GM23338 (cell line): ENCODE results near the gene L1CAM. TPM values are rescaled to one million over a fixed set of nuclear protein-coding genes. Genes with fewer than 3 reads are reported as not detected.

Experiments
- ATAC-seq: fragments of 200-7000 bp; cut with Tn5 transposase; 3 replicates; pipeline ENCODE4 v1.9.1; 2020
- DNase-seq: peaks from one replicate; pipeline ENCODE4 v3.0.0-alpha.2; 2015; ENCODE audit warnings: low spot score
- H2AFZ ChIP-seq: fragments of 200-600 bp; sonication (generic); 2 replicates; pipeline ENCODE4 v1.8.0; 2016; ENCODE audit warnings: antibody characterized with exemption, mild to moderate bottlenecking, moderate library complexity
- H3F3A ChIP-seq: fragments of 200-600 bp; sonication (generic); replicated peaks from 2 replicates; pipeline ENCODE4 v1.8.0; 2017; ENCODE audit warnings: antibody characterized with exemption, mixed run types, low read depth
- H3K27ac ChIP-seq: fragments of 200-600 bp; sonication (generic); 2 replicates; pipeline ENCODE4 v1.6.1; 2016; ENCODE audit warnings: low read depth
- H3K27me3 ChIP-seq: fragments of 200-600 bp; sonication (generic); 2 replicates; pipeline ENCODE4 v1.8.0; 2016; ENCODE audit warnings: mild to moderate bottlenecking, mixed run types, moderate library complexity; ENCODE audit not compliant: insufficient read depth
- H3K36me3 ChIP-seq: fragments of 200-600 bp; sonication (generic); 2 replicates; pipeline ENCODE4 v1.8.0; 2016; ENCODE audit warnings: mild to moderate bottlenecking; ENCODE audit not compliant: insufficient read depth
- H3K4me1 ChIP-seq: fragments of 200-600 bp; sonication (generic); 2 replicates; pipeline ENCODE4 v1.8.0; 2016; ENCODE audit warnings: mild to moderate bottlenecking, moderate library complexity; ENCODE audit not compliant: insufficient read depth
- H3K4me2 ChIP-seq: fragments of 200-600 bp; sonication (generic); 2 replicates; pipeline ENCODE4 v1.7.1; 2017; ENCODE audit warnings: mixed run types
- H3K4me3 ChIP-seq: fragments of 200-600 bp; sonication (generic); 2 replicates; pipeline ENCODE4 v1.6.1; 2016; ENCODE audit warnings: mixed run types
- H3K79me2 ChIP-seq: fragments of 200-600 bp; sonication (generic); replicated peaks from 2 replicates; pipeline ENCODE4 v1.8.0; 2017; ENCODE audit warnings: mild to moderate bottlenecking; ENCODE audit not compliant: insufficient read depth
- H3K9me2 ChIP-seq: fragments of 200-600 bp; sonication (generic); 2 replicates; pipeline ENCODE4 v1.8.0; 2017; ENCODE audit not compliant: insufficient read depth
- H4K20me1 ChIP-seq: fragments of 200-600 bp; sonication (generic); replicated peaks from 2 replicates; pipeline ENCODE4 v1.8.0; 2017; ENCODE audit warnings: mild to moderate bottlenecking; ENCODE audit not compliant: insufficient read depth
- H3K27ac Mint-ChIP-seq: 2 replicates; pipeline ENCODE4 v1.8.0; 2020; ENCODE audit warnings: inconsistent platforms, mild to moderate bottlenecking, moderate library complexity, mixed read lengths
- H3K27me3 Mint-ChIP-seq: 3 replicates; pipeline ENCODE4 v1.8.0; 2022; ENCODE audit warnings: low read depth, mild to moderate bottlenecking, moderate library complexity, mixed read lengths, inconsistent platforms; ENCODE audit not compliant: insufficient read depth, poor library complexity
- H3K36me3 Mint-ChIP-seq: 3 replicates; pipeline ENCODE4 v1.8.0; 2021; ENCODE audit warnings: low read depth, mild to moderate bottlenecking, inconsistent platforms, moderate library complexity, mixed read lengths
- H3K4me1 Mint-ChIP-seq: 3 replicates; pipeline ENCODE4 v1.8.0; 2020; ENCODE audit warnings: mild to moderate bottlenecking, inconsistent platforms, mixed read lengths
- H3K4me3 Mint-ChIP-seq: 3 replicates; pipeline ENCODE4 v1.8.0; 2021; ENCODE audit warnings: moderate library complexity, mild to moderate bottlenecking, inconsistent platforms, mixed read lengths
- H3K9me3 Mint-ChIP-seq: 3 replicates; pipeline ENCODE4 v1.8.0; 2020; ENCODE audit warnings: moderate library complexity, mild to moderate bottlenecking, inconsistent platforms, mixed read lengths
- CTCF ChIP-seq, 2 experiments: fragments of 200-600 bp in 1 of 2; sonication (generic) in 1 of 2; conservative IDR thresholded peaks; 2 replicates each; pipeline versions ENCODE4 v1.5.1 to v1.6.1; 2016 to 2017; ENCODE audit warnings: antibody characterized with exemption in 2 of 2, low read depth in 2 of 2, mild to moderate bottlenecking in 2 of 2, moderate library complexity in 1 of 2
- JUNB ChIP-seq: IDR thresholded peaks from one replicate; pipeline ENCODE4 v1.6.1; 2016; ENCODE audit warnings: antibody characterized with exemption; ENCODE audit not compliant: unreplicated experiment
- NANOG ChIP-seq: IDR thresholded peaks from 2 replicates; pipeline ENCODE4 v1.6.1; 2016; ENCODE audit warnings: antibody characterized with exemption, borderline replicate concordance
- REST ChIP-seq: IDR thresholded peaks from one replicate; pipeline ENCODE4 v1.6.1; 2018; ENCODE audit warnings: antibody characterized with exemption; ENCODE audit not compliant: unreplicated experiment
- ZNF331 ChIP-seq: fragments of 250-450 bp; sonication (Bioruptor Pico); IDR thresholded peaks from 2 replicates; pipeline ENCODE4 v1.5.0; 2020; ENCODE audit warnings: low read depth, mild to moderate bottlenecking, moderate library complexity
- polyA plus RNA-seq: library from polyadenylated mRNA; unstranded; fragments of >200 nt; fragmentation: Nextera tagmentation; extraction: Ambion mirVana; gene quantifications from 2 replicates; pipeline ENCODE4 v1.2.1, GENCODE V29; 2016
- total RNA-seq: library from RNA; depleted of rRNA; stranded (reverse); fragments of >200 nt; shearing (Covaris generic); gene quantifications from 2 replicates; pipeline ENCODE4 v1.2.3, GENCODE V29; 2014

The L1CAM gene
- total and polyA plus RNA-seq, 2 experiments from 2014 or later: 7.4 to 29.2 TPM

GRCh38 chrX:153871451-153871850 lies 14.5 kb downstream of the L1CAM start:
- Histone ChIP-seq H3F3A (no peaks in the 10 kb centered on the region), H3K27ac (no peak overlapping the region), H3K4me3 (no peak overlapping the region), H4K20me1 (no peaks in the 10 kb centered on the region), H3K4me1 (peaks cover 8% of the 10 kb centered on the region; the same call in 1 of the 2 replicates), H3K9me2 (no peaks in the 10 kb centered on the region), H3K36me3 (no peaks in the 10 kb centered on the region), H2AFZ (no peak overlapping the region), H3K79me2 (no peaks in the 10 kb centered on the region), H3K27me3 (no peaks in the 10 kb centered on the region), H3K4me2 (no peak overlapping the region)
- Mint-ChIP-seq H3K27ac (no peak overlapping the region), H3K27me3 (peaks cover 5% of the 10 kb centered on the region), H3K4me3 (no peak overlapping the region), H3K36me3 (peaks cover 17% of the 10 kb centered on the region), H3K9me3 (no peaks in the 10 kb centered on the region; the same call in 2 of the 3 replicates), H3K4me1 (peaks cover 38% of the 10 kb centered on the region)
- ATAC-seq (no peak), DNase-seq (peak; percentile 50)
- TF ChIP-seq NANOG: no peak
- TF ChIP-seq REST: no peak
- TF ChIP-seq JUNB: no peak

- Mint-ChIP-seq H3K4me3 (no peak overlapping the region), H3K9me3 (no peaks in the 10 kb centered on the region; the same call in 2 of the 3 replicates)
- peak; percentile 17 for ATAC-seq
These were observed 15.1 kb downstream of the L1CAM start for GRCh38 chrX:153870791-153871360.

More at GRCh38 chrX:153870791-153871360, 15.1 kb downstream of the L1CAM start:
- Histone ChIP-seq H3K9me2 (no peaks in the 10 kb centered on the region), H3K4me2 (no peak overlapping the region), H3F3A (no peaks in the 10 kb centered on the region), H3K4me1 (peaks cover 5% of the 10 kb centered on the region; the same call in 1 of the 2 replicates), H3K27me3 (no peaks in the 10 kb centered on the region), H2AFZ (no peak overlapping the region), H3K36me3 (no peaks in the 10 kb centered on the region), H3K4me3 (no peak overlapping the region), H4K20me1 (no peaks in the 10 kb centered on the region), H3K27ac (no peak overlapping the region), H3K79me2 (no peaks in the 10 kb centered on the region)
- H3K4me1 Mint-ChIP-seq: peaks cover 34% of the 10 kb centered on the region
- peaks cover 21% of the 10 kb centered on the region for H3K36me3 Mint-ChIP-seq
- peaks cover 3% of the 10 kb centered on the region for H3K27me3 Mint-ChIP-seq
- H3K27ac Mint-ChIP-seq: no peak overlapping the region
- DNase-seq: no peak
- TF ChIP-seq CTCF (conservative IDR thresholded peaks at IDR 0.05; ENCODE audit: low read depth in 2 of 2) (peak in 1 of 2 experiments; percentile 43; a peak in 2 of 4 replicates), ZNF331 (CRISPR knock-in tag) (no peak)
